GM12878 (cell line): ENCODE data around the gene CCDC137. TPM values are rescaled to one million over a fixed set of nuclear protein-coding genes. Genes with fewer than 3 reads are reported as not detected.

Source experiments
- ATAC-seq: fragments of 200-7000 bp; cut with Tn5 transposase; 3 replicates; pipeline ENCODE4 v1.9.1; 2020; ENCODE audit warnings: mild to moderate bottlenecking, moderate library complexity
- BruUV-seq: library from RNA; stranded (reverse); fragments of 400-500 nt; replicated peaks from 2 replicates; lab custom pipeline; 2021; lab: Mats Ljungman, UMichigan
- CTCF ChIA-PET: fragments of 300-600 bp; sonication (Branson Sonifier 250); formaldehyde crosslinking; extraction: SDS; loops from one replicate; lab custom pipeline; 2021; ENCODE audit warnings: inconsistent platforms; lab: Yijun Ruan, JAX
- POLR2A ChIA-PET: fragments of 350-600 bp; formaldehyde crosslinking; extraction: SDS; loops from one replicate; lab custom pipeline; 2021; ENCODE audit warnings: inconsistent platforms; lab: Charles Lee
- RAD21 ChIA-PET: fragments of 300-600 bp; sonication (Branson Sonifier 250); formaldehyde crosslinking; loops from one replicate; lab custom pipeline; 2023; ENCODE audit warnings: antibody characterized with exemption; ENCODE audit not compliant: unreplicated experiment; lab: Charles Lee
- SMC1A ChIA-PET: fragments of 300-600 bp; sonication (Branson Sonifier 250); formaldehyde crosslinking; loops from one replicate; lab custom pipeline; 2023; ENCODE audit not compliant: unreplicated experiment, uncharacterized antibody; lab: Charles Lee
- DNase-seq: peaks from one replicate; pipeline ENCODE4 v3.0.0-alpha.2; 2011; ENCODE audit warnings: low read depth, low spot score
- FAIRE-seq: peaks from 3 replicates; lab custom pipeline; 2011; peaks lifted over from hg19 to GRCh38; lab: Jason Lieb, UNC
- H2AFZ ChIP-seq: 2 replicates; pipeline ENCODE4 v1.6.0; 2011; ENCODE audit warnings: low read depth, low read length, control low read depth; ENCODE audit not compliant: control insufficient read depth
- H3K27ac ChIP-seq: 2 replicates; pipeline ENCODE4 v1.5.1; 2011; ENCODE audit warnings: control low read depth; ENCODE audit not compliant: control insufficient read depth, insufficient read depth
- H3K27me3 ChIP-seq, 2 experiments: replicated peaks in 1 of 2; 2 replicates each; pipeline versions ENCODE4 v1.6.0 to v1.6.1; 2011; ENCODE audit warnings: low read length in 1 of 2; ENCODE audit not compliant: control insufficient read depth in 2 of 2, insufficient read depth in 2 of 2
- H3K36me3 ChIP-seq, 2 experiments: 2 replicates each; pipeline ENCODE4 v1.5.1; 2011; ENCODE audit warnings: low read length in 1 of 2; ENCODE audit not compliant: control insufficient read depth in 2 of 2, insufficient read depth in 2 of 2
- H3K4me1 ChIP-seq: 2 replicates; pipeline ENCODE4 v1.6.1; 2011; ENCODE audit warnings: mild to moderate bottlenecking, low read length, moderate library complexity, mixed read lengths; ENCODE audit not compliant: control insufficient read depth, insufficient read depth
- H3K4me2 ChIP-seq: 2 replicates; pipeline ENCODE4 v1.6.0; 2011; ENCODE audit warnings: control low read depth; ENCODE audit not compliant: control insufficient read depth, insufficient read depth
- H3K4me3 ChIP-seq: fragments of 200-600 bp; sonication (generic); 2 replicates; pipeline ENCODE4 v1.5.1; 2016
- H3K79me2 ChIP-seq: 2 replicates; pipeline ENCODE4 v1.6.0; 2011; ENCODE audit warnings: low read length; ENCODE audit not compliant: control insufficient read depth, insufficient read depth
- H3K9ac ChIP-seq: 2 replicates; pipeline ENCODE4 v1.8.0; 2011; ENCODE audit warnings: low read length, control low read depth, mixed read lengths; ENCODE audit not compliant: control insufficient read depth, insufficient read depth
- H3K9me3 ChIP-seq: replicated peaks from 3 replicates; pipeline ENCODE4 v1.5.1; 2011; ENCODE audit warnings: mild to moderate bottlenecking, low read length; ENCODE audit not compliant: control insufficient read depth, insufficient read depth
- H4K20me1 ChIP-seq: 2 replicates; pipeline ENCODE4 v1.6.0; 2011; ENCODE audit not compliant: control insufficient read depth, insufficient read depth
- CBX5 ChIP-seq: sonication (generic); IDR thresholded peaks from 2 replicates; pipeline ENCODE4 v1.6.1; 2016; ENCODE audit warnings: low read depth, moderate library complexity, mild to moderate bottlenecking, inconsistent platforms
- CEBPZ ChIP-seq: fragments of 150-350 bp; IDR thresholded peaks from 2 replicates; pipeline ENCODE4 v1.6.1; 2016; ENCODE audit warnings: low read depth, low read length
- EZH2 ChIP-seq: IDR thresholded peaks from 2 replicates; pipeline ENCODE4 v1.6.1; 2012; ENCODE audit warnings: low read depth, mild to moderate bottlenecking, control low read depth, inconsistent platforms, low read length, borderline replicate concordance; ENCODE audit not compliant: control insufficient read depth
- FOXM1 ChIP-seq: IDR thresholded peaks from 2 replicates; pipeline ENCODE4 v1.6.1; 2012; ENCODE audit warnings: low read depth, mild to moderate bottlenecking, inconsistent platforms, low read length, moderate library complexity
- MEF2B ChIP-seq: fragments of 450-650 bp; IDR thresholded peaks from 2 replicates; pipeline ENCODE4 v1.6.1; 2018; ENCODE audit warnings: mild to moderate bottlenecking, moderate library complexity; ENCODE audit not compliant: partially characterized antibody, poor library complexity, severe bottlenecking
- MLLT1 ChIP-seq: fragments of 450-650 bp; IDR thresholded peaks from 2 replicates; pipeline ENCODE4 v1.6.1; 2016; ENCODE audit warnings: mild to moderate bottlenecking
- NFXL1 ChIP-seq: fragments of 450-650 bp; IDR thresholded peaks from 2 replicates; pipeline ENCODE4 v1.6.1; 2017; ENCODE audit warnings: antibody characterized with exemption, mild to moderate bottlenecking, borderline replicate concordance
- RELB ChIP-seq: fragments of 450-650 bp; IDR thresholded peaks from 2 replicates; pipeline ENCODE4 v1.6.1; 2017; ENCODE audit warnings: low read depth, mild to moderate bottlenecking, moderate library complexity
- SIX5 ChIP-seq: IDR thresholded peaks from 2 replicates; pipeline ENCODE4 v1.6.1; 2011; ENCODE audit warnings: mild to moderate bottlenecking, low read depth, low read length, moderate library complexity; ENCODE audit not compliant: severe bottlenecking
- SKIL ChIP-seq: fragments of 450-650 bp; IDR thresholded peaks from 2 replicates; pipeline ENCODE4 v1.6.1; 2017; ENCODE audit warnings: mild to moderate bottlenecking, low read depth, inconsistent platforms; ENCODE audit not compliant: poor library complexity, severe bottlenecking
- SPI1 ChIP-seq: IDR thresholded peaks from 2 replicates; pipeline ENCODE4 v1.6.1; 2011; ENCODE audit warnings: low read depth, mild to moderate bottlenecking, low read length, moderate library complexity, borderline replicate concordance; ENCODE audit not compliant: insufficient read depth
- TBL1XR1 ChIP-seq: IDR thresholded peaks from 2 replicates; pipeline ENCODE4 v1.6.1; 2012; ENCODE audit warnings: low read depth, low read length, improper control_type of control experiment
- ZNF217 ChIP-seq: fragments of 450-650 bp; IDR thresholded peaks from 2 replicates; pipeline ENCODE4 v1.6.1; 2017; ENCODE audit warnings: antibody characterized with exemption, mild to moderate bottlenecking
- ZNF274 ChIP-seq: IDR thresholded peaks from one replicate; pipeline ENCODE4 v1.8.0; 2011; ENCODE audit not compliant: insufficient read length, insufficient read depth
- ZNF384 ChIP-seq: IDR thresholded peaks from 2 replicates; pipeline ENCODE4 v1.6.1; 2012; ENCODE audit warnings: low read depth, mild to moderate bottlenecking, low read length, improper control_type of control experiment, borderline replicate concordance
- WGBS: methylation state at CpG from one replicate; pipeline ENCODE4 v1.1.6; 2016; ENCODE audit warnings: low lambda C conversion rate; ENCODE audit not compliant: insufficient replicate concordance, insufficient coverage; ENCODE audit errors: missing lambda C conversion rate; 5-methylcytosine and 5-hydroxymethylcytosine counted together
- in situ Hi-C: fragments of 300-500 bp; cut with MboI; formaldehyde crosslinking; loops from 9 replicates; pipeline ENCODE4 v1.14.3; 2018; ENCODE audit warnings: mixed read lengths
- intact Hi-C: fragments of 100-400 bp; cut with micrococcal nuclease; formaldehyde crosslinking; loops from one replicate; pipeline ENCODE4 v1.14.2; 2022; ENCODE audit not compliant: unreplicated experiment
- polyA plus RNA-seq, 11 experiments: library from polyadenylated mRNA; depleted of rRNA in 4 of 11; unstranded in 6 of 11; stranded (reverse) in 5 of 11; fragments of >200 nt; fragmentation: Nextera tagmentation in 4 of 11; fragmentation: Illumina TruSeq in 1 of 11; extraction: Ambion mirVana in 4 of 11; extraction: Trizol in 1 of 11; gene quantifications; 1 replicate in 1 of 11; 2 replicates in 10 of 11; pipeline versions ENCODE4 v1.2.1 to v1.2.3, GENCODE V29; 2011 to 2016; ENCODE audit warnings: inconsistent platforms in 2 of 11, missing spikeins in 2 of 11, low read depth in 1 of 11
- total RNA-seq, 4 experiments: library from RNA; depleted of rRNA in 3 of 4; stranded (reverse); fragments of >200 nt in 3 of 4; fragmentation: Illumina TruSeq in 1 of 4; extraction: Trizol in 1 of 4; gene quantifications; 2 replicates each; pipeline versions ENCODE4 v1.2.1 to v1.2.3, GENCODE V29; 2013 to 2021

The CCDC137 gene
- total and polyA plus RNA-seq, 10 of the 15 experiments (the other 5 are each of a cell fraction or from before 2014, with no cell fraction given), result 2.2 to 45.4 (median 22.1) TPM

- CTCF ChIA-PET, result interaction anchor here (0.6 to 0.8 kb wide), 2 partner anchors 24 to 932 kb away, joined by 3 read pairs; partner anchors contain the start of genes ARL16 and HGS
- TF ChIP-seq SPI1 (peak; percentile 60; the same call in 1 of the 2 replicates), NFXL1 (no peak), CBX5 (no peak), CEBPZ (no peak), FOXM1 (no peak), EZH2 (no peak), TBL1XR1 (no peak), MEF2B (peak; percentile 52), SIX5 (no peak), MLLT1 (no peak), ZNF384 (no peak), ZNF274 (no peak), ZNF217 (no peak), RELB (0 out of 2 replicates have a peak, but pooled peaks have one; percentile 21), SKIL (no peak)
Observed at GRCh38 chr17:81659038-81659437, 7.5 kb upstream of the CCDC137 start.

More at GRCh38 chr17:81659038-81659437, 7.5 kb upstream of the CCDC137 start:
- ATAC-seq (peak; percentile 51), DNase-seq (no peak), FAIRE-seq (no peak)
- no peaks in the 10 kb centered on the region for H3K79me2 ChIP-seq
- no peak overlapping the region for H3K4me2 ChIP-seq
- H3K9ac ChIP-seq, result no peak overlapping the region
- in situ Hi-C loops (no loop called here), intact Hi-C loops (no loop called here)
- H3K36me3 ChIP-seq, result no peaks in the 10 kb centered on the region
- no peak overlapping the region for H3K27ac ChIP-seq
- no peaks in the 10 kb centered on the region for H3K27me3 ChIP-seq
- H4K20me1 ChIP-seq, result no peaks in the 10 kb centered on the region
- H3K4me1 ChIP-seq, result peaks cover 5% of the 10 kb centered on the region; the same call in 1 of the 2 replicates
- ChIA-PET SMC1A (no interaction called here), POLR2A (interaction anchor here (0.6 to 1.0 kb wide), 6 partner anchors 9 to 836 kb away, joined by 3 to 6 read pairs (median 4); no protein-coding TSS in a partner anchor), RAD21 (no interaction called here)
- no TSS peak for BruUV-seq
- no peaks in the 10 kb centered on the region for H3K9me3 ChIP-seq
- no peak overlapping the region for H3K4me3 ChIP-seq
- no peak overlapping the region for H2AFZ ChIP-seq
- WGBS, result 38% methylated on average over 5 of the region's 5 CpGs
